Heart left ventricle (tissue), 16 donors: Measurements from ENCODE around the gene FNDC5. TPM values are rescaled to one million over a fixed set of nuclear protein-coding genes. Genes with fewer than 3 reads are reported as not detected.

ENCODE experiments used
- ATAC-seq, 4 donors: fragments of 200-7000 bp; cut with Tn5 transposase; one replicate each; pipeline ENCODE4 v1.9.1; 2020 to 2022; ENCODE audit warnings: moderate library complexity in 4 of 4, mild to moderate bottlenecking in 3 of 4, moderate number of reproducible peaks in 1 of 4
- DNase-seq, 5 donors: peaks; one replicate each; pipeline ENCODE4 v3.0.0-alpha.2; 2020
- H3K27ac ChIP-seq, 12 donors: fragments of 200-600 bp; sonication (generic) in 4 of 12; one replicate each; pipeline versions ENCODE4 v1.5.0 to v1.8.0; 2016 to 2022; ENCODE audit warnings: mild to moderate bottlenecking in 2 of 12
- H3K27me3 ChIP-seq, 9 donors: fragments of 200-600 bp; sonication (generic) in 2 of 9; one replicate each; pipeline versions ENCODE4 v1.5.1 to v1.8.0; 2016 to 2022; ENCODE audit warnings: mild to moderate bottlenecking in 3 of 9
- H3K36me3 ChIP-seq, 9 donors: fragments of 200-600 bp; sonication (generic) in 2 of 9; one replicate each; pipeline versions ENCODE4 v1.5.0 to v1.8.0; 2018 to 2022; ENCODE audit warnings: mild to moderate bottlenecking in 2 of 9
- H3K4me1 ChIP-seq, 12 donors: fragments of 200-600 bp; sonication (generic) in 4 of 12; one replicate each; pipeline versions ENCODE4 v1.5.0 to v1.8.0; 2016 to 2022; ENCODE audit warnings: mild to moderate bottlenecking in 3 of 12
- H3K4me3 ChIP-seq, 12 donors: fragments of 200-600 bp; sonication (generic) in 4 of 12; one replicate each; pipeline versions ENCODE4 v1.5.0 to v1.8.0; 2017 to 2022; ENCODE audit warnings: mild to moderate bottlenecking in 9 of 12, moderate library complexity in 4 of 12
- H3K9me3 ChIP-seq, 12 donors: fragments of 200-600 bp; sonication (generic) in 4 of 12; one replicate each; pipeline versions ENCODE4 v1.5.0 to v1.8.0; 2016 to 2022; ENCODE audit warnings: mild to moderate bottlenecking in 1 of 12
- POLR2A ChIP-seq, 2 donors: fragments of 450-650 bp; IDR thresholded peaks; one replicate each; pipeline ENCODE4 v1.6.1; 2017; ENCODE audit warnings: antibody characterized with exemption in 2 of 2, mild to moderate bottlenecking in 2 of 2, moderate library complexity in 2 of 2
- WGBS, 4 donors: extraction: QIAGEN DNeasy Blood & Tissue Kit in 2 of 4; methylation state at CpG; one replicate each; pipeline versions ENCODE4 v1.1.5 to v1.1.7; 2013 to 2018; 5-methylcytosine and 5-hydroxymethylcytosine counted together
- intact Hi-C, 10 donors: fragments of 100-400 bp; cut with DNase I; formaldehyde crosslinking; loops; one replicate each; pipeline versions ENCODE4 v1.11.1 to v1.14.2; 2022
- polyA plus RNA-seq, 2 donors: library from polyadenylated mRNA; stranded (reverse); fragments of 200-250 nt; gene quantifications; one replicate each; pipeline ENCODE4 v1.2.3, GENCODE V29; 2013
- total RNA-seq, 9 donors: library from RNA; depleted of rRNA in 2 of 9; stranded (reverse); fragments of >200 nt in 2 of 9; fragmentation: NEBNext Ultra II Directional in 3 of 9; extraction: Animal tissue kit (Norgen Biotek cat#: 25700) in 3 of 9; gene quantifications; one replicate each; pipeline versions ENCODE4 v1.1.0 to v1.2.4, GENCODE V29; 2016 to 2023
- TF ChIP-seq, protein P1 (sequence below), 12 donors: fragments of 200-600 bp; sonication (generic) in 4 of 12; IDR thresholded peaks; one replicate each; pipeline versions ENCODE4 v1.5.0 to v1.8.0; 2018 to 2022; ENCODE audit warnings: antibody characterized with exemption in 12 of 12, mild to moderate bottlenecking in 5 of 12
- donor health status: ischemic (EF 13 %, LVEDD 7.1; RV severe dilation, severe dysfunction).
- donor health status: healthy with polysubstance abuse.
- donor health status: DM: no; HTN: yes; CAD: no.
- donor health status: DM: no; HTN: no; CAD: no.
- donor health status: ischemic (EF 25% LVEDD 6.9; RV normal size, moderate dysfunction).
- donor health status: ischemic (EF 25% LVEDD 5.7; RV mildly dilated, moderate dysfunction).
- donor health status: healthy.
- donor health status: DM: yes; HTN: yes; CAD: no.
- donor health status: ischemic (EF 35%, LVEDD 5.7; RV mildly dilated, moderate dysfunction).
- donor health status: nonischemic (EF 11% LVEDD 7.7; RV severe dilation, severe dysfunction).
- donor health status: DM: yes; HTN: yes; CAD: no.
- donor health status: PGD.
- donor health status: ischemic (EF 29% LVEDD 5.4; RV normal size, mild dysfunction).
- donor health status: nonischemic (EF 23%, LVEDD 6.1; RV moderate dilation, normal function).

The FNDC5 gene
- total and polyA plus RNA-seq, 11 donors: 18.2 to 134 (median 59.7) TPM

DNA sequence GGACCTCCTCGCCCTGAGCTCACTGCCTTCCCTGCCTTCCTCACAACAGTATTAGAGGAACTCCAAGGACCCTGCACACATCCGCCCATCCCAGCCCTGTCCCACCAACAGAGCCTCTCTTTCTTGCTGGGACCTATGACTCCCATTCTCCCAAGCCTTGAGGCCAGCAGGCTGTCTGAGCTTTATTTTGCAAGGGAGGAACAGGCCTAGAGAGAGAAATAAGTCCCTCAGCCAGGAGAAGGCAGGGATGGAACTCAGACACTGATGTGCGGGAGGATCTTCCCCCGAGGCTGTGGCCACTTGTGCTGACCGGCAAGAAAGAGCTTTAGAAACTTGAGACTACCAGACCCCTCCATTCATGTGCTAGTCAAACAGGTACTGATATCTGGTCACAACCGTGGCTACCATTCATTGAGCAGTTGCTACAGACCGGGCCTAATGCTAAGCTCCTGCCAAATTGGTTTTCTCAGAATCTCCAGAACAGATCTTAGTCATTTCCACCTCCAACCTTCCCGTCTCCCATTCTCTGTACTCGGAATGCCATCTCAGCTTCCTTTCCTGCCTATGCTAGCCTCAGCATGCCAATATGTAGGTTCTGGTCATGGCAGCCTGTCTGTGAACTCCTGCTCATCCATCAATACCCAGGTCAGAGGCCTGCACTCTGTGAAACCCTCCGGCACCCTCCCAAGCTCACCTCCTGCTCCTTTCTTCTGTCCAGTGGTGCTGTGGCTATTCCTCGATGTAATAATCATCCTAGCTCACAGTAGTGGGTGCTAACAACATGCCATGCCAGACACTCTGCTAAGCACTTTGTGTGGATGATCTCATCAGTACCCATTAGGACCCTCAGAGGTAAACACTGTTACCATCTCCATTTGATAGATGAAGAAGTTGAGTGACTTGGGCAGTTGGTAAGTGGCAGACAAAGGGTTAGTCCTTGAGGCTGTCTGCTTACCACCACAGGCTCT is 26.7 kb upstream of the FNDC5 start:
- DNase-seq: no peak
- intact Hi-C loops: no loop called here
- WGBS, 4 donors: 78 to 89% (median 81%) methylated on average over 11 of the region's 11 CpGs
- no peak for ATAC-seq
- TF ChIP-seq, protein P1, sequence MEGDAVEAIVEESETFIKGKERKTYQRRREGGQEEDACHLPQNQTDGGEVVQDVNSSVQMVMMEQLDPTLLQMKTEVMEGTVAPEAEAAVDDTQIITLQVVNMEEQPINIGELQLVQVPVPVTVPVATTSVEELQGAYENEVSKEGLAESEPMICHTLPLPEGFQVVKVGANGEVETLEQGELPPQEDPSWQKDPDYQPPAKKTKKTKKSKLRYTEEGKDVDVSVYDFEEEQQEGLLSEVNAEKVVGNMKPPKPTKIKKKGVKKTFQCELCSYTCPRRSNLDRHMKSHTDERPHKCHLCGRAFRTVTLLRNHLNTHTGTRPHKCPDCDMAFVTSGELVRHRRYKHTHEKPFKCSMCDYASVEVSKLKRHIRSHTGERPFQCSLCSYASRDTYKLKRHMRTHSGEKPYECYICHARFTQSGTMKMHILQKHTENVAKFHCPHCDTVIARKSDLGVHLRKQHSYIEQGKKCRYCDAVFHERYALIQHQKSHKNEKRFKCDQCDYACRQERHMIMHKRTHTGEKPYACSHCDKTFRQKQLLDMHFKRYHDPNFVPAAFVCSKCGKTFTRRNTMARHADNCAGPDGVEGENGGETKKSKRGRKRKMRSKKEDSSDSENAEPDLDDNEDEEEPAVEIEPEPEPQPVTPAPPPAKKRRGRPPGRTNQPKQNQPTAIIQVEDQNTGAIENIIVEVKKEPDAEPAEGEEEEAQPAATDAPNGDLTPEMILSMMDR (IDR thresholded peaks at IDR 0.05): no peak
- TF ChIP-seq POLR2A (IDR thresholded peaks at IDR 0.05): no peak
- no peak overlapping the region for H3K27ac ChIP-seq
- H3K36me3 ChIP-seq: no peaks in the 10 kb centered on the region
- H3K4me3 ChIP-seq: no peak overlapping the region
- peaks cover 0 to 47% (median 9%) of the 10 kb centered on the region in 9 donors for H3K27me3 ChIP-seq
- H3K9me3 ChIP-seq: no peaks in the 10 kb centered on the region
- H3K4me1 ChIP-seq: peaks cover 0 to 31% (median 12%) of the 10 kb centered on the region in 12 donors

DNA sequence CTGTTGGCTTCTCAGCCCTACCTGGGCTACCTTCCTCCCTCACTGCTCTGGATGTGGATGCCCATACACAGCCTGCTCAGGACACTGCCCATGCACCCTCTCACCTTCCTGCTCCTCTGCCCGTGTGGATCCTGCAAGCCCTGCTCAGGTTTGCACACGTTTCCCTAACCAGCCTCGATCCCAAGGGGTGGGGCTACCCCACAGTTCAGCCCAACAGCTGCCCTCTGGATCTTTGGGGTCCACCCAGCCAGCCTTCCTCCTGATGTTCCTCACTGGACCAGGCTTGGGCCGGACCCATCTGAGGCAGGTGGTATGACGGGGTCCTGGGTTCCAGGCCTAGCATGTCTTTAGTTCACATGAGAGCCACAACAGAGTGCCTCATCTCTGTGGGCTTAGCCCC is 25.7 kb upstream of the FNDC5 start:
- Histone ChIP-seq H3K27me3 (peaks cover 0 to 48% (median 16%) of the 10 kb centered on the region in 9 donors), H3K27ac (no peak overlapping the region), H3K4me1 (peaks cover 0 to 29% (median 12%) of the 10 kb centered on the region in 12 donors), H3K4me3 (no peak overlapping the region), H3K9me3 (no peaks in the 10 kb centered on the region), H3K36me3 (no peaks in the 10 kb centered on the region)
- WGBS, 4 donors: 80 to 92% (median 84%) methylated on average over 4 to 5 of the region's 5 CpGs
- no peak for DNase-seq
- ATAC-seq: no peak
- intact Hi-C loops: no loop called here
- no peak for TF ChIP-seq POLR2A (IDR thresholded peaks at IDR 0.05)
- TF ChIP-seq, protein P1 (IDR thresholded peaks at IDR 0.05): no peak

DNA sequence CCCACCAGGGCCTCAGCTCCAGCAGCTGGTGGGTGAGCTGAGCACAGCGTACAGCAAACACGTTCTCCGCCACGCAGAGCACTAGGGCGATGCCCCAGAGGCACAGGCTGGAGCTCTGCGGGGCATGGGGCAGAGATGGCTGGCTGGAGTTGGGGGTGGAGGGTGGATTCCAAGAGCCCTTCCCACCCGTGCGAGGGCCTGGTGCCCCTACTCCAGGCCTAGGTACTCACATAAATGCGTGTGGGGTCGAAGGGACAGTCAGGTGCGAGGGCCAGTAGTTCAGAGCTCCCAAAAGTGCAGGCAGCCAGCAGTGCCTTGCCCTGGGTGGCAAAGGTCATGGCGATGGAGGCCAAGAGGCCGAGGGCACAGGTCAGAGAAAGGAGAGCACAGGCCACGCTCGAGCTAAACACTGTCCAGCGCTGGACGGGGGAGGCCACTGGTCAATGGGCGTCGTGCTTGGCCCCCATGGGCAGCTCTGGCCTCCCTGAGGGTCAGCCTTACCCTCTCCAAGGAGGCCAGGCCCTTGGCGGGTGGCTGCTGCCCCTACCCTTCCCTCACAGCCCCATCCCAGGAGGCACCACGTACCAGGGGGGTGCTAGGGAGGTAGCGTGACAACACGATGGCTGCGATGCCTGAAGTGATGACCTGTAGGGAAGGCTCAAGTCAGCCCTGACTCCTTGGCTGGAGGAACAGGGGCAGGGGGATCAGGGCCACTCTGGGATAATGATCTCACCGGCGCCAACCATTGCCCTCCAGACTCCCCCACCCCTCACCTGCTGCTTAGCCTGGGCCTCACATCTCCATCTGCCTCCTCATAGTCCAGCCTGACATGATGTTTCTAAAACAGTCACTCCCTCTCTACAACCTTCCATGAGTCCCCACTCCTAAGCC is 24.9 kb upstream of the FNDC5 start:
- no peaks in the 10 kb centered on the region for H3K9me3 ChIP-seq
- H3K36me3 ChIP-seq: no peaks in the 10 kb centered on the region
- ATAC-seq (no peak), DNase-seq (no peak)
- 92 to 95% (median 94%) methylated on average over 20 to 26 of the region's 26 CpGs for WGBS, 4 donors
- H3K27ac ChIP-seq: no peak overlapping the region
- H3K4me3 ChIP-seq: no peak overlapping the region
- peaks cover 0 to 49% (median 22%) of the 10 kb centered on the region in 9 donors for H3K27me3 ChIP-seq
- H3K4me1 ChIP-seq: peaks cover 0 to 22% (median 8%) of the 10 kb centered on the region in 12 donors
- no peak for TF ChIP-seq POLR2A (IDR thresholded peaks at IDR 0.05)
- TF ChIP-seq, protein P1 (IDR thresholded peaks at IDR 0.05): no peak
- intact Hi-C loops: no loop called here
